Stimulated activated naive CD4-positive, alpha-beta T cell (primary cell): Measurements from ENCODE around the gene ARMC9.

Source experiments
- DNase-seq, 6 experiments: peaks; one replicate each; lab custom pipeline; 2025; lab: John Stamatoyannopoulos, UW

Gene ARMC9

DNA sequence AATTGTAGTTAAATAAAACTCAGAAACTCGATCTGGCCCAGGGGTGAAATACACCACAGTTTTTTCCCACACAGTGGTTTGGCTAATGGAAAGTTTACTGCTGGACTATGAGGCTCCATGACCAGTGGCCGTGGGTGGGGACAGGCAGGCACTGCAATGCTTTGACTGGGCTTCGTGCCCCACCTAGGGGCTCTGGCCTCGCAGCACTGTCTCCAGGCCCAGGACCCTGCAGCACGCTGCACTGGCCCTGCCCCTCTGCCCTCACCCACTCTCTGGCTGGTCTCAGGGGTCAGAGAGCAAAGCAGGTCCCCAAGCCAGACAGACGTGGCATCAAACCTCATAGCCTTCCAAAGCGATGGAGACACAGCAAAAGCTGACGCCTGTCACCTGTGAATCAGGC is 183.7 kb downstream of the ARMC9 start:
- DNase-seq: no peak

DNA sequence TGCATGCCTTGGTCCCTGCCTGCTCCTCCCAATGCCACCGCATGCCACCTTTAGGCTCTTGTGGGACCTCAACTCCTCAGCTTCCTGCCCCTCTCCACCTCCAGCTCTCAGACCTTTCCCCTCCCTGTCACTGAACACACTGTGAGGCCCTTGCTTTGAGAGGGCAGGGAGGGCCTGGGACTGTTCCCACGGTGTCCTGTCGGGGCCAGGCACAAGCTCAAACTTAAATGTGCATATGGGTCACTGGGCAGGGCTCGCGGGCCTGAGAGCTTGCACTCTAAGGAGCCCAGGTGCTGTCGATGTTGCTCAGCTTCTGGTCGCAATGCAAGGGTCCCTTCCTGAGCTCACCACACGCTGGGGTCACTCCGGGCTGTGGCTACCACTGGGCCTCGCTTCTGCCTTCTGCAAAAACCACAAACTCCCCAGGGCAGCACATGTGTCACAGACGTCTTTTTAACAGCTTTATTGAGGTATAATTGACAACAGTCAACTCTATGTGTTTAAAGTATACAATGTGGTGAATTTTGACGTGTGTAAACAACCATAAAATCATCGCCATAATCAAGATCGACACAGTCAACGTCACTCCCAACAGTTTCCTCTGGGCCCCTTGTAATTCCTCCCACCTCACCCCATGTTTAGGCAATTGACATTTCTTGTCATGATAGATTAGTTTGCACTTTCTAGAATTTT is 185.1 kb downstream of the ARMC9 start:
- no peak for DNase-seq

DNA sequence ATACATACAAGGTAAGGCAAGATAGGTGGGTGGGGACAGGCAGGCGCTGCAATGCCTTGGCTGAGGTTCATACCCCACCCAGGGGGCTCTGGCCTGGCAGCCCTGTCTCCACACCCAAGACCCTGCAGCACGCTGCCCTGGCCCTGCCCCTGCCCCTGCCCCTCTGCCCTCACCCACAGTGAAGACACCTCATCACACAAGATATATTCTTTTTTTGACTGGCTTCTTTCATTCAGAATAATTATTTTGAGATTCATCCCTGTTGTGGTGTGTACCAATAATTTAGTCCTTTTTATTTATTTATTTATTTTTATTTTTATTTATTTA is 185.6 kb downstream of the ARMC9 start:
- DNase-seq: no peak

DNA sequence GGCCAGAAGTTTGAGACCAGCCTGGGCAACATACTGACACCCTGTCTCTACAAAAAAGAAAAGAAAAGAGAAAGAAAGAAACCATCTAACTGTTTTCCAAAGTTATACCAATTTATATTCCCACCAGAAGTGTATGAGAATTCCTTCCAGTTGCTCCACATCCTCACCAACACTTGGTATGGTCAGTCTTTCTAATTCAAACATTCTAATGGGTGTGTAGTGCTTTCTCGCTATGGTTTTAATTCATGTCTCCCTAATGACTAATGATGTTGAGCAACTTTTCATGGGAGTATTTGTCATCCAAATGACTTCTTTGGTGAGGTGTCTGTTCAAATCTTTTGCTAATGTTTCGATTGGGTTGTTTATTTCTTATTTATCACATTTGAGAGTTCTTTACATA is 186.5 kb downstream of the ARMC9 start:
- DNase-seq: no peak

DNA sequence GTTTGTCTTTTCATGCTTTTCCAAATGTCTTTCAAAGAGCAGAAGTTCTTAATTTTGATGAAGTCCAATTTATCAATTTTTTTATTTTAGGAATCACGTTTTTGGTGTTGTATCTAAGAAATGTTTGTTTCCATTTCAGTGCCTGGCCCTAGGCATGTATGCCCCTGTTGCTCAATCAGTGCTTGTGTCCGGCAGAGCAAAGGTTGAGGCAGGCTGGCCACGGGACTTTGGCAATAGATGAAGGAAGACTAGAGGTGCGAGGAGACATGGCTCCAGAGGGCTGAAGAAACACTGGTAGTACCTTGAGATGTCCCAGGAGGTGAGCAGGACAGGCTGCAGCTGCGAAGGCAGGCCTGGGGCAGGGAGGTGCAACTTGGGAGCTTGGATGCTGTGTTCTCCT is 187.0 kb downstream of the ARMC9 start:
- no peak for DNase-seq

DNA sequence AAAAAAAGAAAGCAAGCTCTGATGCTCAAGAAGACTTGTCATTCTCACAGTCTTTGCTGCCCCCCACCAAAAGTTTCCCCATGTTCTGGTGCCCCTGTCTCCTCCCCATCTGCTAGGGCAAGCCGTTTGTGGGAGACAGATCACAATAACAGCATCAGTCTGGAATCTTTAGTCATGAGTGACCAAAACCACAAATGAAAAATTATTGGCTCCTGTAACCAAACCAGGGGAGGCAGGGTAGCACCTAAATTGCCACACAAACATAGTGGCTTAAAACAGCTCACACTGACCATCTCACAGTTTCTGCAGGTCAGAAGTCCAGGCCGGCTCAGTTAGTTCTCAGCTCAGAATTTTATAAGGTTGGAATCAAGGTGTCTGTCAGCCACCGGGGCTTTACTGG is 188.0 kb downstream of the ARMC9 start:
- DNase-seq: no peak

DNA sequence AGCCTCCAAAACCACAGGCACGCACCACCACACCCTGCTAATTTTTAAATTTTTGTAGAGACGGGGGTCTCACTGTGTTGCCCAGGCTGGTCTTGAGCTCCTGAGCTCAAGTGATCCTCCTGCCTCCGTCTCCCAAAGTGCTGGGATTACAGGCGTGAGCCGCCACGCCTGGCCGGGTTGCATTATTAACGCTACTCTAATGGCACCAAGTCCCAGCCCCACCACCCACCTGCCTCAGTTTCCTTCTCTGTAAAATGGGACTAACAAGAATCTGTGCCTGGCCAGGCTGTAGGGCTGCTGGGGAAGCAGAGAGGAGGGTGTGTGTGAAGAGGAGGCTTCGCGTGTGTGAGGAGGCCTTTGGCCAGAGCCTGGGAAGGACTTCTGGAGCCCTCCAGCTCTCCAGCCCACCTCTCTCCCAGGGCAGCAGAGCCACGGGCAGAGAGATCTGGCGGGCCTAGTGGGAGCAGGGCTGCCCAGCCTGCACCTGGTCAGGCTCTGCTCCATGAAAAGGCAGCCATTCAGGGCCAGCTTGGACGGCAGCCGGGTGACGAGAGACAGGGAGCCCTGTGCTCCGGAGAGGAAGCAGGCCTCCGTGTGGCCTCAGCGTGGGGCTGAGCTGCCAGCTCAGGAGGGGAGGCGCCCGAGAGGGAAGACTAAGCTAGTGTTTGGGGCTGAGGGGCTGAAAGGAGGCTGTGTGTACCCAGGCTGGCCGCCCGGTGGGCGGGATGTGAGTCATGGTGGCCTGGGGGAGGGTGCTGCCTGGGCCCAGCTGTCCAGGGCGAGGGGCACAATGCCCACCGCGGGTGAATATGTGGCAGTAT is 189.7 kb downstream of the ARMC9 start:
- DNase-seq: no peak

DNA sequence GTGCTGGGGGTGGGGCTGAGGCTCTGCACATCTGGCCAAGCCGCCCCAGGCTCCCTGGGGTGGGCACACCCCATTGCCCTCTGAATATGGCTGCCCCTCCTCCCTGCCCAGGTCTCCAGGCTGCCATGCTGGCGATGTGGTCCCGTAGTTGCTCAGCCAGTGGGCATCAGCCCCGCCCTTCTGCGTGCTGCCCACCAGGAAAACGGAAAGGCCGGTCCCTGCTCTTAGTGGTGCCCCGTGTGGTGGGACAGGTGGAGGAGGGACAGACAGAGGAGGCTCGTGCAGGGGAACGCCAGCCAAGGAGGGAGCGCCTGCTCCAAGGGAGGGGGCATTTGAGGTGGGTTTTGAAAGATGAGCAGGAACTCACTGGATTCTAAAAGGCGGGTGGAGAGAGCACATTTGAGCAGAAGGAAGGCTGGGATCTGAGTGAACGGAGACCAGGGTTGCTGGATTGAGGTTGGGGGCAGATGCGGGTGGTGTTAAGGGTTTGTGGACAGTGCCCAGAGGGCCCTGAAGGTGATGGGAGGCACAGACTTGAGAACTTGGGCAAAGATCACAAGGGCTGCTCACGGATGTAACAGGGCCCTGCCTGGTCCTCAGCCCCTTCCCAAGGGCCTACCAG is 190.4 kb downstream of the ARMC9 start:
- DNase-seq: no peak

DNA sequence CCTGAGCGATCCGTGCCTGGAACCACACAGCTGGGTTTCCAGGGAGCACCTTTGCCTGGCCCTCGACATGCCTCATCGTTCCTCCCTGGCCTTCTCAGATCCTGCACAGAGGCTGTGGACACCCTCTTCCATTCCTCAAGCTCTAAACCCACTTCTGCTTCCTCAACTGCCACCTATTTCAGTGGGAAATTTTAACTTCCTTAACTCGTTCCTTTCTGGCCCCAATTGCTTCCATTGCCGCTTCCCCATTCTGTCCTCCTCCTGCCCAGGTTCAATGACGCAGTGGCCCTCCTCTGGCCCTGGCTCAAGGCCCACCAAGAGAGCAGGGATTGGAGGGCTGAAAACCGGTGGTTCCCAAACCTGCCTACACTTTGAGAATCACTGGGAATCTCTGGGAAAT is 192.2 kb downstream of the ARMC9 start:
- no peak for DNase-seq

DNA sequence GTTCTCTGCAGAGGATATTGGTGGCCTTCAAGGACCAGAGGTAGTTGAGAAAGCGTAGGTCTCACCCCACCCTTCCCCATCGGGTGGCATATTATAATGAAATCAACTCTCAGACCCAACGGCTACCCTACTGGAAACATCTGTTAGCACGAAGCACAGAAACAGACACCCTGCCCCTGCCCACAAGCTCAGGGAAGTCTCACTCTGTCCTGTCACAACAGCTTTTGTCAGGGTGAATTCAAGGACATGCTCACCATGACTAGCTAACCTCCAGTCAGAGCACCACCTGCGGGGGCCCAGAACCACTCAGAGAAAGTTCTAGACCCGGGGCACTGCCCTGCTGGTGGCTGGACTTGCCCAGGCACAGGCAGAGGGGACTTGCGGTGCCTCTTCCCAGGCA is 193.6 kb downstream of the ARMC9 start:
- DNase-seq: no peak

DNA sequence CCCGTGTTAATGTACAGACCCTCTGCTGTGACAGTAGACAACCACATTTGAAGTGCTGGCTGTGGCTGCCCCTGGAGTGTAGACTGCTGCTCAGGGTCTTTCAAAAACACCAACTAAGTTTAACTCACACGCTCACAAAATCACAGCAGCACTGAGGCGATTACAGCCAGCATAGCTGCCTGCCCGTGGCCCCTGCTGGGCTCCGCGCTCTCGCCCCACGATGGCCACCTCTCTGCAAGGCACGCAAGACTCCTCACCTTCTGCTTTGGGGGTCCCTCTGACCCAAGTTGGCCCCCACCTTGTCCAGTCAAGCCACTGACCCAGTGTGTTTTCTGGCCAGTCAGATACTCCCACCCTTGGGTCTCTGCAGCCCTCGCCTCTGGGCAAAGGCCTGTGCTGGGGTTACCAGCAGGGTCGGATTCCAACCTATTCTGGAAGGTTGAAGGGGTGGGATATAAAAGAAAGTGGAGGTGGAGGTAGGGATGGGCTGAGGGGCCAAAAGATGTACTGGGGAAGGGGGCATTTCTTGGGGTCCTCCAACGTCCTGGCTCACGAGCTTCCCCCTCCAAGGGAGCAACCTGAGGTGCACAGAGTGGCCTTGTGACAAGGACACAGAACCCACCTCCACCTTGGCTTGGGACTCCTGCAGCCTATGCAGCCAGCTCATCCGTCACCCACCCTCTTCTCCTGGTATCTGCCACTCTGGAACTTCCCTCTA is 194.2 kb downstream of the ARMC9 start:
- no peak for DNase-seq

DNA sequence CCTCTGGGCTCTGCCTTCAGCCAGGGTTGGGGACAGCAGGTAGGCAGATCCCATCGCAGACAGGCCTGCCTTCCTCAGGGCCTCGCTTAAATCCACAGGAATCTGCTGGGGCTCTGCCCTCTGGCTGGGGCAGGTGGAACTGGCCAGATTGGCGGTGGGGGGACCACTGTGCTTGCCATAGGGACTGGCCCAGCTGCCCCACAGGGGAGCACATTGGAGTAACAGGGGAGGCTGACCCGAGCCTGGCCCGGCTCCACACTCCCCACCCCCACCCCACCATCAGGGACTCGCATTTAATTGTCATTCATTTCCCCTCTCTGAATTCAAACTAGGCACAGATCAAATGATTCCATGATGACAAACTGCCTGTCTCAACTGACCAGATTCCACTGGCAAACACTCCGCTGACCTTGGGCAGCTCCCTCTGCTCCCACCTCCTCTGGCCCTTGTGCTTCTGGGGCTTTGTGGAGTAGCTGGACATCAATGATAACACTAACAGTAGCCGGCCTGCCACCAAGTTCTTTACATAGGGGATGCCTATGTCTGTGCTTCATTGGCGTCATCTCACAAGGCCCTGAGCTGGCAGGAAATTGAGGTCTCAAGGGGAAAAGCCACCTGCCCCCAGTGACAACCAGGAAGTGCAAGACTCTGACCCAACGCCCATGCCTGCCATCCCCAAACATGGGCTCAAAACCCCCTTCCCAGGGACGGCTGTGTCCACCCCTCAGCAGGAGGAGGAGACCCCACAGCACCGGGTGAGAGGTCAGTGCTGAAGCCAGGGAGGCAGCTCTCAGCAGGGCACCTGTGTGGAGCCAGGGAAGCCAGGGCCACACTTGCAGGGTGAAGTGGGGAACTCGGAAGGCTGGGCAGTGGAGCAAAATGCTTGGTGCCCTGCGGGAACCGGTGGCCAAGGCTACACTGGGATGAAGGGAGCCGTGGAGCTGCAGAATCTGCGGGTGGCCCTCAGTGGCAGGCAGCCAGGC is 195.0 kb downstream of the ARMC9 start:
- DNase-seq: no peak

DNA sequence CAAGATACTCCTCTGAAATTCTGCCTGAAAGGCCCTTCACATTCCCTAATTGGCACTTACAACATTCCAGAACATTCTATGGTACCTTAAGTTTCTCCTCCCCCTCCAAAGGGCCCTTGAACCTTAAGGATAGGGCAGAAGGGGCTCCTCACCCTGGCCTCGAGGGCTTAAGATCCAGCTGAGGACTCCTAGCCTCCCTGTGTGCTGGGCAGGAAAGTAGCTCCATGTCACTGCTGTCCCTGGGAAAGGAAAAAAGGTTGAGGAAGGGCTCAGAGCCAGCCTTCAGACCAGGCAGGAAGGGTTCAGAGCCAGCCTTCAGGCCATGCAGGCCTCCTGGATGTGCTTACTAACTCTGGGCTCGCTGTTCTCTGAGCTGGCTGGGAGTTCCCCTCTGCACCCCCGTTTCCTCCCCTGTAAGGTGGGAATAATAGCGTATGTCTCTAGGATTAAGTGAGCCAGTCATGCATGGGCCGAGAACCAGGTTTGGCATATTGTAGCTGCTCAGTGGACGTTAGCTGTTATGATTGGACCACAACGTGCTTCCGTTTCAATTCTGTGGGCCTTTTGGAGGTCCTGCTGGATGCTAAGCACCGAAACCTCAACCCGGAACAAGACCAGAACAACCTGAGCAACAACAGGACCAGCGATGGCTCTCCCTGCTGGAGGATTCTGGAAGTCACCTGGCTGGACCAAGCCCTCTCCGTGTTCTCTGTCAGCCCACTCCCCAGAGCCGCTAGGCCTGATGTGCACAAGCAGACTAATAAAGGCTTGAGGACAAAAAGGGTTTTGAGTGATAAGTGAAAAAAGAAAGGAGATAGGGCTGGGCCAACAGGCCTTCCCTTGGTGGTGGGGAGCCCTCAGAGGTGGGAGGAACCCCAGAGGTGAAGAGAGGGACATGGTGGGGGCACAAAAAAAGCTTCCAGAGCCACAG is 196.0 kb downstream of the ARMC9 start:
- DNase-seq: no peak

DNA sequence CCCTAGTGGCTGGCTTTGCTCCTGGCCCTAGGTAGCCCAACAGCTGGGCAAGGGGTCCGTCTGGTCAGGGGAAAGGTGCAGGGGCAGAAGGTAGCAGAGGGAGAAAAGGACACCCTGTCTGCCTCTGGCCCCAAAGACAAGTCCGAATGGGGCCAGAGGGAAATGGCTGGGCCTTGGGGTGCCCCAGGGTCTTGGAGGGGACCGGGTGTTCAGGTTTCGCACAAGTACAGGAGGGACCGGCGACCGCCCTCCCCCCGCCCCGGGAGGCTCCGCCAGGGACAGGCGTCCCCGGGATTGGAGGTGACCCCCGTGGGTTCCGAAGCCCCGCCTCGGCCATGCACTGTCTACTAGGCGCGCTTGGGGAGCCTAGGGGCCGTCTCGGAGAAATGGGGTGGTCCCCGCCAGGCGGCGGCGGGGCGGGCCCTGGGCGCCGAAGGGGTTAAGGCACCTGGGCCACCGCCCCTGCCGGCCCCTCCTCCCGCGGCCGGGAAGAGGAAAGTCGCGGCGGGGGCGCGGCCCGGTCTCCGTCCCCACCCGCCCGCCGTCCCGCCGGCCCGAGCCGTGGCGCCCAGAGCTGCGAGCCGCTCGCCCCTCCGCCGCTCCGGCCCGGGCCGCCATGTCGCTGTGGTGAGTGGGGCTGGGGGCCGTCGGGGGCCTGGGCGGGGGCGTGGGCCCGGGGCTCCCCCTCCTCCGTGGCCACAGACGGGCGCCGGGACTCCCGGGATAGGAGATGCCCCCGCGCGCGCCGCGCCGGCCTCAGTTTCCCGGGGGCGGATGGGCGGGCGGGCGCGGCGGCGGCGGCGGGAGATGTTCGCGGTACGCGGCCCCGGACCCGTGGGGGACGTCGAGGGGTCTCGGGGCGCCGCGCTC is 197.0 kb downstream of the ARMC9 start, which contains the start of gene B3GNT7:
Gene B3GNT7 (plus strand): TSS at position 523 of the 870 bp plus-strand sequence. CDS start 94 bp downstream, at position 617.
- DNase-seq: no peak

DNA sequence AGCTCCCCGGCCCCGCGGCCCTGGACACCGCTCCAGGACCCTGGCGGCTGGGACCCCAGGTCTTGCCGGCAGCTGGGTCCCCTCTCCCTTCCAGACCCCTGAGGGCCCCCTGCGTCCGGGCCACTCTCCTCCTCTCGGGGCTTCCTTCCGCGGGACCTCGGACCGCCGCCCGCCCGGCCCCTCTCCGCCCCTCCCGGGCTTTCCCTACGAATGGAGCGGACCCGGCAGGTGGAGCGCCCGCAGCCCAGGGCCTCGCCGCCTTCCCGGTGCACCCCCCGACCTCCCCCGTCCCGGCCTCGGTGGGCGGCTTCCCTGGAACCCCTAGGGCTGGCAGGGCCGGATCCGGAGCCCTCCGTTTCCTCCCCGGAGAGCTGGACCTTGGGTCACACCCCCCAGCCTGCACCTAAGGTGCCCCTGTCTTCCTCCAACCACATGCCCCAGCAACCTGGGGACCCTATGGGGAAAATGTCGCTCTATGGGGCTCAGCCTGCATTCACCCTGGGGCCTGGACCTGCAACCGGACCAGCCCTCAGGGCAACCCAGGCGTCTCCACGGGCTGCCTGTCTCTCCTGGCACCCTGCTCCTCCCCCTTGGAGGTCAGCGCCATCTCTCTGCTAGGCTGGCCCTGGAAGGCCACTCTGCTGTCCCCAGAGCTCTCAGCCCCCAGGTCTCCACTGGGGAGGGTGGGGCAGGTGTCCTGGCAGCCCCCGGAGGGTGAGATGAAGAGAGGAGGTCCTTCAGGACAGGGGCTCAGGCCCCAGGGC is 197.8 kb downstream of the ARMC9 start:
- DNase-seq: no peak

DNA sequence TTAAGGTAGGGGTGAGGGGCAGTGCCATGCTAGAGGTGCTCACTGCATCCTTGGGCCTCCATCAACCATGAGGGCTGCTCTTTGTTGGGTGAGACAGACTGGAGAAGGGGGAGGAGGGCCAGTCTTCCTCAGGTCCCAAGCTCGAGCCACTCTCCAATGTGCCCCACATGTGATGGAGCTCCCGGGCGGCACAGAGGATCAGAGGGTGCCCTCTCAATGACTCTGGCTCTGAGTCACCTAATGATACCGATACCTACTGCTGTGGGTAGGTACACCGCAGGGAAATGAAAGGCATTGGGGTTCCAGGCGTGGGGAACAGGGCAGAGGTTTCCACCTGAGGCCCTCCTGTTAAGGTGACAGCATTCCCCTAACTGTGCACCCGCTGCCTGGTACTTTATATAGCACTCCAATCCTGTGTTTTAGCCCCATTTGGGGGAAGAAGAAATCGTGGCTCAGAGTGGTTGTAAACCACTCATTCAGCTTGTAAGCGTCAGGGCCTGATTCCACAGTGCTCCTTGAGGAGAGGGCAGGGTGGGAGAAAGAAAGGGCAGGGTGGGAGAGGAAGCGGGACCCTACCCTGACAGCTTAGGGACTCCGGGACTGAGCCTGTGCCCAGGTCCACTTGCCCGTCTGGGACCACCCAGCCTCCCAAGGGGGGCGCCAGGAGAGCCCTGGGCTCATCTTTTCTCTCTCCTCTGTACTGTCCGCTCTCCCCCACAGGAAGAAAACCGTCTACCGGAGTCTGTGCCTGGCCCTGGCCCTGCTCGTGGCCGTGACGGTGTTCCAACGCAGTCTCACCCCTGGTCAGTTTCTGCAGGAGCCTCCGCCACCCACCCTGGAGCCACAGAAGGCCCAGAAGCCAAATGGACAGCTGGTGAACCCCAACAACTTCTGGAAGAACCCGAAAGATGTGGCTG is 198.8 kb downstream of the ARMC9 start:
- DNase-seq: no peak

DNA sequence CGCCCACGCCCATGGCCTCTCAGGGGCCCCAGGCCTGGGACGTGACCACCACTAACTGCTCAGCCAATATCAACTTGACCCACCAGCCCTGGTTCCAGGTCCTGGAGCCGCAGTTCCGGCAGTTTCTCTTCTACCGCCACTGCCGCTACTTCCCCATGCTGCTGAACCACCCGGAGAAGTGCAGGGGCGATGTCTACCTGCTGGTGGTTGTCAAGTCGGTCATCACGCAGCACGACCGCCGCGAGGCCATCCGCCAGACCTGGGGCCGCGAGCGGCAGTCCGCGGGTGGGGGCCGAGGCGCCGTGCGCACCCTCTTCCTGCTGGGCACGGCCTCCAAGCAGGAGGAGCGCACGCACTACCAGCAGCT is 199.5 kb downstream of the ARMC9 start:
- DNase-seq: no peak
